Amygdala (tissue), 56 donors: ENCODE results near the gene ALDH3A1.
A peak's percentile ranks its signal among the peaks of the same experiment; 100 is the strongest.

Experiments
- DNase-seq, 56 donors: peaks; one replicate each; lab custom pipeline; 2025; lab: John Stamatoyannopoulos, UW

ALDH3A1 gene

GRCh38 chr17:19724501-19725420 lies 23.3 kb downstream of the ALDH3A1 start:
- DNase-seq, result peak in 15 of 56 donors; percentile 9 to 58 (median 30)

- no peak for DNase-seq
Observed at GRCh38 chr17:19723964-19724363, 24.1 kb downstream of the ALDH3A1 start.

GRCh38 chr17:19720631-19721426 lies 27.3 kb downstream of the ALDH3A1 start:
- no peak for DNase-seq

- DNase-seq, result no peak
Observed at GRCh38 chr17:19720210-19720475, 28.0 kb downstream of the ALDH3A1 start.

- DNase-seq, result no peak
Observed at GRCh38 chr17:19719355-19720209, 28.5 kb downstream of the ALDH3A1 start.

- no peak for DNase-seq
Observed at GRCh38 chr17:19718613-19719354, 29.3 kb downstream of the ALDH3A1 start.

- no peak for DNase-seq
Observed at GRCh38 chr17:19718041-19718612, 30.0 kb downstream of the ALDH3A1 start.

GRCh38 chr17:19717411-19717908 lies 30.6 kb downstream of the ALDH3A1 start:
- DNase-seq, result no peak

- no peak for DNase-seq
Observed at GRCh38 chr17:19717031-19717360, 31.1 kb downstream of the ALDH3A1 start.

GRCh38 chr17:19716108-19717030 lies 31.7 kb downstream of the ALDH3A1 start, which contains the start of gene SLC47A2:
Gene SLC47A2 (minus strand): TSS chr17:19716584. CDS start chr17:19716555, 29 bp downstream.
- DNase-seq, result peak in 13 of 56 donors; percentile 16 to 56 (median 35)

GRCh38 chr17:19714542-19715411 lies 33.3 kb downstream of the ALDH3A1 start:
- no peak for DNase-seq

- no peak for DNase-seq
Observed at GRCh38 chr17:19713901-19714361, 34.2 kb downstream of the ALDH3A1 start.

- DNase-seq, result no peak
Observed at GRCh38 chr17:19713462-19713861, 34.6 kb downstream of the ALDH3A1 start.

- no peak for DNase-seq
Observed at GRCh38 chr17:19712436-19713004, 35.6 kb downstream of the ALDH3A1 start.

- DNase-seq, result no peak
Observed at GRCh38 chr17:19709841-19710240, 38.3 kb downstream of the ALDH3A1 start.

GRCh38 chr17:19708431-19709175 lies 39.5 kb downstream of the ALDH3A1 start:
- DNase-seq, result no peak
